GM18526 (cell line): Measurements from ENCODE around the gene XAGE5.
"Not testable (repeated sequence)": the region's sequence is repeated elsewhere in the genome, so short reads cannot be mapped to it uniquely, and the experiment has no call there.

Source experiments
- POLR2A ChIP-seq: IDR thresholded peaks from 3 replicates; pipeline ENCODE4 v1.6.1; 2011; ENCODE audit not compliant: insufficient read length; ENCODE audit errors: extremely low read depth

XAGE5 gene

GRCh38 chrX:52811065-52811625, at the start of gene XAGE5:
Gene XAGE5 (plus strand): TSS chrX:52811287. CDS start chrX:52812567, 1,280 bp downstream.
- no peak for TF ChIP-seq POLR2A

GRCh38 chrX:52797327-52797726, 13.8 kb upstream of the XAGE5 start, which contains the start of gene SPANXN5:
Gene SPANXN5 (minus strand): TSS chrX:52797427. CDS start chrX:52797348, 79 bp downstream.
- TF ChIP-seq POLR2A = not testable (repeated sequence)

- TF ChIP-seq POLR2A = no peak
Measured at GRCh38 chrX:52819788-52820187, 8.7 kb downstream of the XAGE5 start.

GRCh38 chrX:52821079-52821760, 10.1 kb downstream of the XAGE5 start:
- no peak for TF ChIP-seq POLR2A

- TF ChIP-seq POLR2A = no peak
Measured at GRCh38 chrX:52824608-52825007, 13.5 kb downstream of the XAGE5 start.

- no peak for TF ChIP-seq POLR2A
Measured at GRCh38 chrX:52830551-52830950, 19.5 kb downstream of the XAGE5 start.

- no peak for TF ChIP-seq POLR2A
Measured at GRCh38 chrX:52839137-52839536, 28.1 kb downstream of the XAGE5 start.

GRCh38 chrX:52852110-52852860, 41.2 kb downstream of the XAGE5 start:
- TF ChIP-seq POLR2A = no peak

GRCh38 chrX:52865343-52865998, 54.4 kb downstream of the XAGE5 start:
- TF ChIP-seq POLR2A = no peak
